Tibial nerve (tissue), 4 donors: Measurements from ENCODE around the gene MTERF1.

Experiments used
- EP300 ChIP-seq, 2 donors: sonication (generic); formaldehyde crosslinking; IDR thresholded peaks; one replicate each; pipeline ENCODE4 v1.6.1; 2017; ENCODE audit warnings: antibody characterized with exemption in 2 of 2, mild to moderate bottlenecking in 1 of 2
- POLR2A ChIP-seq, 2 donors: fragments of 450-650 bp; IDR thresholded peaks; one replicate each; pipeline ENCODE4 v1.6.1; 2017; ENCODE audit warnings: antibody characterized with exemption in 2 of 2, mild to moderate bottlenecking in 2 of 2, moderate library complexity in 2 of 2
- TF ChIP-seq, protein P1 (sequence below), 5 experiments: fragments of 200-600 bp in 3 of 5; fragments of 450-650 bp in 2 of 5; sonication (generic) in 3 of 5; IDR thresholded peaks; one replicate each; pipeline ENCODE4 v1.5.1; 2016 to 2019; ENCODE audit warnings: antibody characterized with exemption in 5 of 5, mild to moderate bottlenecking in 3 of 5, moderate library complexity in 2 of 5

- TF ChIP-seq, protein P1, sequence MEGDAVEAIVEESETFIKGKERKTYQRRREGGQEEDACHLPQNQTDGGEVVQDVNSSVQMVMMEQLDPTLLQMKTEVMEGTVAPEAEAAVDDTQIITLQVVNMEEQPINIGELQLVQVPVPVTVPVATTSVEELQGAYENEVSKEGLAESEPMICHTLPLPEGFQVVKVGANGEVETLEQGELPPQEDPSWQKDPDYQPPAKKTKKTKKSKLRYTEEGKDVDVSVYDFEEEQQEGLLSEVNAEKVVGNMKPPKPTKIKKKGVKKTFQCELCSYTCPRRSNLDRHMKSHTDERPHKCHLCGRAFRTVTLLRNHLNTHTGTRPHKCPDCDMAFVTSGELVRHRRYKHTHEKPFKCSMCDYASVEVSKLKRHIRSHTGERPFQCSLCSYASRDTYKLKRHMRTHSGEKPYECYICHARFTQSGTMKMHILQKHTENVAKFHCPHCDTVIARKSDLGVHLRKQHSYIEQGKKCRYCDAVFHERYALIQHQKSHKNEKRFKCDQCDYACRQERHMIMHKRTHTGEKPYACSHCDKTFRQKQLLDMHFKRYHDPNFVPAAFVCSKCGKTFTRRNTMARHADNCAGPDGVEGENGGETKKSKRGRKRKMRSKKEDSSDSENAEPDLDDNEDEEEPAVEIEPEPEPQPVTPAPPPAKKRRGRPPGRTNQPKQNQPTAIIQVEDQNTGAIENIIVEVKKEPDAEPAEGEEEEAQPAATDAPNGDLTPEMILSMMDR (IDR thresholded peaks at IDR 0.05) = no peak
- no peak for TF ChIP-seq POLR2A (IDR thresholded peaks at IDR 0.05)
- no peak for TF ChIP-seq EP300 (IDR thresholded peaks at IDR 0.05)
Observed at GRCh38 chr7:91866599-91867148, 13.8 kb downstream of the MTERF1 start.
